IPS DF 19.7 (cell line): ENCODE results near the gene SCARB1.

Source experiments
- DNase-seq: peaks from one replicate; pipeline ENCODE4 v3.0.0-alpha.2; 2013; ENCODE audit warnings: low read depth, low spot score

SCARB1 gene

DNA sequence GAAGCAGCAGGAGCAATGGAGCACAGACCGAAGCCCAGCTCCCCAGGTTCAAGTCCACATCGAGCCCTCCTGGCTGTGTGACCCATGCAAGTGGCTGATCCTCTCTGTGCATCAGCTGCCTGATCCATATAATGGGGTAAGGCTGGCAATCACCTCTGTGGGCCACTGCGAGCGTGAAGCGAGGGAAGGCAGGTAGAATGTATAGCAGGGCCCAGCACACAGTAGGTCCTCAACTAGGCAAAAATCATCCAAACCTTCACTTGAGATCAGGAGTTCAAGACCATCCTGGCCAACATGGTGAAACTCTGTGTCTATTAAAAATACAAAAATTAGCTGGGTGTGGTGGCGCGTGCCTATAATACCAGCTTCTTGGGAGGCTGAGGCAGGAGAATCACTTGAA lies 102.6 kb downstream of the SCARB1 start:
- DNase-seq = no peak

- no peak for DNase-seq
These were observed 103.1 kb downstream of the SCARB1 start for GRCh38 chr12:124760560-124760959.

DNA sequence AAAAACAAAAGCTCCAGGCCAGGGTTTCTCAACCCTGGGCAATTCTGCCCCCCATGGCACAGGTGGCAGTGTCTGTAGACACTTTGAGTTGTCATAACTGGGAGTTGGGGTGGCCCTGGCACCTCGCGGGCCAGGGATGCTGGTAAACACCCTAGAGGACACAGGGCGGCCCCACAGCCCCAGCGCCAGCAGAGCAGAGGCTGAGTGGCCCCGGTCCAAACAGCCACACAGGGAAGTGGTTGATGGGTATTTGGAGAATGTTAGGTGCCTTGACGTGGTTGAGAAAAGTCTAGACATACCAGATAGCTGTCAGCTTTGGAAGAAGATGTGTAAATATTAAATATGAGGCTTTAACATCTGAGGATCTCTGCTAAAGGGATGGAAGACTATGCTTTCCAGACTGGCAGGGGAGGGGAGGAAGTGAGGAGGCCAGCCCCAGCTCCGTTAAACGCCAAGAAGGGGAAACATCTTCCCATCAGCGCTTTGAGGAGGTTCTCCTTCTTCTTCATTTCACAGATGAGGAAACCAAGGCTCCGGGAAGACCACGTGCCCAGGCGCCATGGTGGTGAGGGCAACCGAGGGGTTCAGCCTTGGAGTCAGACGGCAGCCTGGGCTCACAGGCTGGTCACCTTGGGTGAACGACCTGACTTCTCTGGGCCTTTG lies 103.7 kb downstream of the SCARB1 start:
- no peak for DNase-seq

DNA sequence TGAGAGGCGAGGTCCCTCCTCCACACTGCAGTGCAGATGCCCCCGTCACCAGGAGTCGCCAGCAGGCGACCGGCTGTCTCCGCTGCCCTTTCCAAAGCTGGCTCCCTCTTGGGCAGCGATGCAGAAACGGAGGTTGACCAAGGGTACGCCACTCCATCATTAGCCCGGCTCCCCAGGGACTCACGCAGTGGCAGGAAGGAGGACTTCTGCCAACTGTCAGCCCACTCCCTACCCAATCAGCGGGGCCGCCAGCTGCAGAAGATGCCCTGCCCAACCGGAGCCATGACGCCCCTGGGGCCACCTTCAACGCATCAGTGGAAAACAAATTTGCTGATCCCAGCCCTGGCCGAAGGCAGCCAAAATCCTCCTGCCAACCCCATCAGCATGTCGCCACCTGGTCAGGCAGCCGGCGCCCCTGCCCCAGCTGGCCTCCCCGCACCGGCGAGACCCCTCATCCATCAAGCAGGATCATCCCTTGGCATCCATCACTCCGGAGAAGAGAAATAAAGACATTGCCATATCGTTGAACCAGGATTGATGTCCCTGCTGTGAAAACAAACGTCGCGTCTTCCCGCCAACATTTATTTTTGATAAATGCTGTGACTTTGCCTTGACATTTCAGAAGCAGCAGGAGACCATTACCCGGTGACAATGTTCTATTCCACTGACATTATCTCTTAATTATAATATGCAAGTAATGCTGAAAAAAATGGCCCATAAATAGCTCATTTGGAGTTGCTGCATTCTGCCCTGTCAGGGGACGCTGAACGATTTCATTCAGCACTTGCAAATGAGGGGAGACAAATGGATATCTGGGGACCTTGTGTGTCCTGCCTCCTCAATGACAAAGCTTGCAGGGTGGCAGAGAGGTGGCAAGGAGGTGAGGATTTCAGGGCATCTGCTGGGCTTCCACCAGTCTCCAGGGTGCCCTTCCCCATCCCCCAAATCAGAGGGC lies 105.1 kb downstream of the SCARB1 start:
- no peak for DNase-seq

DNA sequence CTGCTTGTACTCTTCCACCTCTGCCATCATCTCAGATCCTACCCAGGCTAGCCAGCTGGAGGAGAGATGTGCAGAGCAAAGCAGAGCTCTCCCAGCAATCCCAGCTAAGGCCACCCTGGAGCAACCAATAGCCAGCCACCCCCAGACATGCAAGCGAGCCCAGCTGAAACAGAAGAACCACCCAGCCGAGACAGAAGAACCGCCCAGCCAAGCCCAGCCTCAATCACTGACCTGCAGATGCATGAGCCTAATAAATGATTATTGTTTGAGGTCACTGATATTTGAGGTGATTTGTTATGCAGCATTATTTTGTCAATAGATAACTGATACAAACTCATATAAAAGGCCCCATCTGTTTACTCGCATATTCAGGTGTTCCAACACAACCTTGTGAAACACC lies 106.3 kb downstream of the SCARB1 start:
- no peak for DNase-seq

GRCh38 chr12:124756760-124757159 lies 106.9 kb downstream of the SCARB1 start:
- no peak for DNase-seq

- no peak for DNase-seq
These were observed 107.5 kb downstream of the SCARB1 start for GRCh38 chr12:124756166-124756565.

DNA sequence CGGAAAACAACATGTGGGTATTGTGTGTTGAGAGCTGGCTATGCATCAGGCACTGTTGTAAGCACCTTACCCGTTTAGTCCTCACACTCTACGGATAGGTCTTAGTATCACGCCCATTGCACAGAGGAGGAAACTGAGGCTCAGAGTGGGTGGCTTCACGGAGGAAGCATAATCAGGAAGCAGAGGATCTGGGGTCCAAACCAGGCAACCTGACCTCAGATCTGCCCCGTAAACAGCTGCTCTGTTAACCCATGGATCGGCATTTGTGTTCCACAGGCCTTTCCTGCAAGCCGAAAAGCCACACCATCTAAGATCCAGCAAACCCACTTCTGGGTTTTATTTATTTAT lies 107.9 kb downstream of the SCARB1 start:
- no peak for DNase-seq

GRCh38 chr12:124754949-124755800 lies 108.5 kb downstream of the SCARB1 start:
- DNase-seq = no peak

DNA sequence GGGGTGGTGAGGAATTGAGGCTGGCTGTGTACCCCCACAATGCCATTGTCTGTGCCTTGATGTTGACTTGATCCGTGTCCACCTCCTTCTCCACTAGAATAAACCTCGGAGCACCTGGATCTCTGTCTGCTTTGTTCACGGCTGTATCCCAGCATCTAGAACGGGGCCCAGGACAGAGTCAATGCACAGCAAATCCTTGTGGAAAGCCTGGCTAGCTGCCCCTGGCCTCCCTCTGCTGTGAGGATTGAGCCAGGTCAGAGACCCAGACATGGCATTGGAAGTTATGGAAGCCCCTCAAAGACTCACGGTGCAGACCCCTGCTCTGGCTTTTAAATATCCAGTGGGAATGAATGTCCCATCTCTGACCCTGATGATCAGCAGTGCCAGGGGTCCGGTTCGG lies 109.2 kb downstream of the SCARB1 start:
- no peak for DNase-seq

GRCh38 chr12:124753993-124754392 lies 109.7 kb downstream of the SCARB1 start:
- DNase-seq = no peak

DNA sequence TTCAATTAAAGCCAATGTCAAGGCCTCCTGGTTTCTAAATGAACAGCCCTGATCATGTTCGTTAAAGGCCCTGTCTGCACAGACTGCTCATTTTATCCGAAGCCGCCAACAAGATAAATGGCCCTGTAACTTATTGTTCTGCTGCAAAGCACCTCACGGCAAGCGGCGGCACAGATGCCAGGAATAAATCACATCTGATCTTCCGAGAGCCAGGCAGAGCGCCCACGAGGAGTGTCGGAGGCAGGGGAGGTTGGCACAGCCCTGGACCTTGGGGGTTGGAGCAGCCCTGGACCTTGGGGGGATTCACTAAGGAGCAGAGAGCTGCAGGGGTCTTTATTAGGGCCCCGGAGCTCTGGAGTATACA lies 110.5 kb downstream of the SCARB1 start:
- no peak for DNase-seq

- DNase-seq = no peak
These were observed 111.0 kb downstream of the SCARB1 start for GRCh38 chr12:124752437-124753227.

- no peak for DNase-seq
These were observed 111.9 kb downstream of the SCARB1 start for GRCh38 chr12:124751654-124752355.

GRCh38 chr12:124750787-124751471 lies 112.7 kb downstream of the SCARB1 start:
- no peak for DNase-seq

GRCh38 chr12:124750149-124750656 lies 113.5 kb downstream of the SCARB1 start:
- DNase-seq = no peak

DNA sequence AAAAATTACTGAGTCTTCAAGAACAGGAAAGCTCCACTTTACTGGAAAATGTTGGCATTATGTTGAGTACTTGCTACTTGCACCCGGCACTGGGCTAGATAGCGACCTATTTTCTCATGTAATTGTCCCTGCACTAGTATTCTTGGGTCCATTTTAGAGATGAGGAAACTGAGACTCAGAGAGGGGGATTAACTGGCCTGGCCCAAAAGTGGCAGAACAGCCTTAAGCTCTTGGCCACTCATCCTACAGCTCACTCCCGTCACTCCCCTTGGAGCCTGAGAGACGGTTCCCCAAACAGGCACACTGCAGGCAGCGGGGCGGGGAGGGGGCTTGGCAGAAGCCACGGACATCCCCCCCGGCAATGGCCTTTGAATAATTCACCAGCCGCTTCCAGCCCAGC lies 113.9 kb downstream of the SCARB1 start:
- DNase-seq = no peak

DNA sequence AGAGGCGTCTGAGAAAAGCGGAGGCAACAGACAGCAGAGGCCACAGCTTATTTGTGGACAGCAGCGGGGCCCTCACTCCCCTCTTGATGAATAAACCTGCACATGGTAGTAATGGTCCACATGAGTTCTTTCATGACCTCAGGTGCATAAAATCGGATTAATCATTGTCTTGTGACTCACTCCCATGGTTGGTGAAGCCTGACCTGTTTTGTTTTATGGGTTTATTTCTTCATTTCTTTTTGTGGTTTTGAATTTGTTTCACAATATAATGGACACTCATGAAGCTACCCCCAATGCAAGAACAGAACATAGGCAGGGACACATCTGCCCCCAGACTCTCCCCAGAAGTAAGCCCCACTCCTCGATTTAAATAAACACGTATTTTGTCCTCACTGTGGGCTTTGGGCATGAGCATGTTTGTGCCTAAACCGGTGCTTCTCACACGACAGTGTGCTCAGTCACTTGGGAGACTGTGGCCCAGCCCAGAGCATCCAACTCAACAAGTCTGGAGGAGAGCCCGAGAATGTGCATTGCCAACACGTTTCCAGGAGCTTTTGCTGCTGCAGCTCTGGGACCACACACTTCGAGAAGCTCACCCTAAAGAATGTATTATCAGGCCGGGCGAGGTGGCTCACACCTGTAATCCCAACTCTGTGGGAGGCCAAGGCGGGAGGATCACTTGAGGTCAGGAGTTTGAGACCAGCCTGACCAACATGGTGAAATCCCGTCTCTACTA lies 116.1 kb downstream of the SCARB1 start:
- DNase-seq = no peak
